NCI-H524 treated with DMSO at 0.1 percent for 48 hours (cell line): ENCODE data around the gene ARMC7.

Experiments used
- DNase-seq: peaks from one replicate; lab custom pipeline; 2025; lab: John Stamatoyannopoulos, UW

The ARMC7 gene

DNA sequence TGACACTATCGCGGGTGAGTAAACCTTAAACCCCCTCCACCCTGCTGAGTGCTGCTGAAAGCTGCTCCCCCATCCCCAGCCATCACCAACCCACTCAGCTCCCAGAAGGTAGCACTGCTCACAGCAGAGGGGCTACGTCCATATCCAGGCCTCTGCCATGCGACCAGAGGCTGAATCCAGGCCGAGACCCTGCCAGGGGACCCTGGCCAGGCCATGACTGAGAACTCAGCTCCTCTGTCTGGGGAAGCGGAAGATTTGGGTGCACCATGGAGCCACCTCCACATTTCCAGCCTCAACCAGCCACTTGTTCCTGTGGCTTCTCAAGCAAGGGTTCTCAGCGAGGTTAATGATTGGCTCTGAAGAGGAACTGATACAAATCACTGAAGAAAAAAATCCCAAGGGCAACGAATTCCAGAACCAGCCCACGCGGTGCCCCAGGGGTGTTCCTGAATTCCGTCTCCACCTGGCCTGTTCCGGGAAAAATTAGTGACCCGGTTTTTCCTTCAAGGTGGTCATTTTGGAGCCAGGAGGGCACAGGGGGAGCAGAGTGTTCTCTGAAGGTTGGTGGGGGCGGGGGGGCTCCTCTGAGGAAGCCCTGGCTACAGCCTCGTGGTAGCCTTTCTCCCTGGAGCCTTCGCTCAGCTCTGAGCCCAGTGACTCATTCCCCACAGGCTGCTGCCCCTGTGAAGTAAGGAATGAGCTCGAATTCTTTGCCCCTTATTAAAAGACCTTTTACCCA is 31.3 kb upstream of the ARMC7 start:
- DNase-seq, result no peak

DNA sequence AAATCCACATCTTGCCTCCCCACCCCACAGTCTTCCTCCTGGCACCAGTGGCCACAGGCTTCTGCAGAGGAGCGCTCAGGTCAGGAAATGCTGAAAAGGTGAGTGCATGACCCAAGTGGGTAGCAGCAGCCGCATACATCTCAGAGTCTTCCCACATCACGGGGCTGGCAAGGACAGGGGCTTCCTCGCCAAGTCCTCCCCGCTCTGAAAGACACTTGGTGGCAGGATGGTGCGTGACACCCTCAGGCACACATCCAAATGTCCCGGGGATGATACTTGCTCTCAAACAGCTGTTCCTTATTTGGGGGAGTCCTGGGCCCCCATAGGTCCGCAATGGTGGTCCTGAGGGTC is 30.8 kb upstream of the ARMC7 start:
- DNase-seq, result no peak

- no peak for DNase-seq
Measured at GRCh38 chr17:75081611-75082540, 27.9 kb upstream of the ARMC7 start.

DNA sequence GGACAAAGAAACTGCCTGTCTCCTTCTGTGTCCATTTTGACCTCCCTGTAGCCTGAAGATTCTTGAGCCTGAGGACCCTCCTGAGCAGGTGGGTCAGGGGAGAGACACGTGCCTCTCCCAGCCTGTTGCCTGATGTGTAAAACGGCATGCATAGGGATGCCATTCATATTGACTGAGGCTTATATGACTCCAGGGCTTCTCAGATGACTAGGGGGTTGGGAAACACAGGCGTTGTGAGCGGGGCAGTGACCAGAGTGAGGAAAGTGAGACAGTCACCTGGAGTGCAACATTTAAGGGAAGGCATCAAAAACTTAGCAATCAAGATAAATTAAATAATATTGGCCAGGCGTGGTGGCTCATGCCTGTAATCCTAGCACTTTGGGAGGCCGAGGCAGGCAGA is 27.1 kb upstream of the ARMC7 start:
- no peak for DNase-seq

DNA sequence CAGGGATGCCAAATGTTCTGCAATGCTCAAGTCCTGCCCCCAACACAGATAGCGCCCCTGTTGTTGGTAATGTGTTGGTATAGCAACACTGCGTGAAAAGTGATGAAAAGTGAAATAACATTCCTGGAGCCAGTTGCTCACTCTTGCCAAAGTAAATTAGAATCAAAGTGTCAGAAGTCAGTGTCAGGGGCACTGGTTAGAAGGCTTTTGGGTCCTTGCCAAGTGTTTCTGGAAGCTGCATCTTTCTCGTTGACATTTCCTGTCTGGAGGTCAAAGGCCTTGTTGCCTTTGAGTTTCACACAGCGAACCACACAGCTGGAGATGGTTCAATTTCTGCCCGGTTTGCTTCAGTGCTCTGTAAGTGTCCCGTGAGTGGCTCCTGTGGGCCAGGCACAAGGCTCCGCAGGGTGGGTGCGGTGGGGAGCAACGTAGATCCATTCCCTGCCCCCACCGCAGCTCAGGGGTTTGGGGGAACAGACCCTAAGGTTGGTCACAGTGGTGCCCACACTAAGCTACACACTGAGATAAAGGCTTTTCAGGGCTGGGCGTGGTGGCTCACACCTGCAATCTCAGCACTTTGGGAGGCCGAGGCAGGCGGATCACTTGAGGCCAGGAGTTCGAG is 25.6 kb upstream of the ARMC7 start:
- DNase-seq, result no peak

DNA sequence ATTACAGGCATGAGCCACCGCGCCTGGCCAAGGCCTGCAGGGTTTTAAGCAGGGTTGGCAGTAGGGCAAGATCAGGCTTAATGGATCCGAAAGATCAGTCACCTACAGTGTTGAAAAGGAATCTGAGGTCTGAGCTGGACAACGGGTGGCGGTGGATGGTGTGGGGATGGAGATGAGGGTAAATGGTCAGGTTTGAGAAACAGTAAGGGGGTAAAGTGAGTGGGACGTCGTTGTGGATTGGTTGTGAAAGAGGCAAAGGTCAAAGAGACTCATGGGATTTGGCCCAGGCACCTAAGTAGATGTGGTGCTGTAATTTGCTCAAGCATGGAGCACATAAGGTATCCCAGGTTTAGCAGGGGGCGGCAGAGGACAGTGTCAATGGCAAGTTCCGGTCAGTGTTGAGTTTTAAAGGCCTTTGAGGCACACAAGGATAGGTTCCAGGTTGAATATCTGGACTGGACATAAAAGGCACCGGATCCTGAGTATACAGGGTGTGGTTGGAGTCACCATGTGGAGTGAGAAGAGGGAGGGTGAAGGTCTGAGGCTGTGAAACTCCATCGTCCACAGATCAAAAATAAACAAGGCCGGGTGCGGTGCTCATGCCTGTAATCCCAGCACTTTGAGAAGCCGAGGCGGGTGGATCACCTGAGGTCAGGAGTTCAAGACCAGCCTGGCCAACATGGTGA is 23.1 kb upstream of the ARMC7 start:
- DNase-seq, result no peak

DNA sequence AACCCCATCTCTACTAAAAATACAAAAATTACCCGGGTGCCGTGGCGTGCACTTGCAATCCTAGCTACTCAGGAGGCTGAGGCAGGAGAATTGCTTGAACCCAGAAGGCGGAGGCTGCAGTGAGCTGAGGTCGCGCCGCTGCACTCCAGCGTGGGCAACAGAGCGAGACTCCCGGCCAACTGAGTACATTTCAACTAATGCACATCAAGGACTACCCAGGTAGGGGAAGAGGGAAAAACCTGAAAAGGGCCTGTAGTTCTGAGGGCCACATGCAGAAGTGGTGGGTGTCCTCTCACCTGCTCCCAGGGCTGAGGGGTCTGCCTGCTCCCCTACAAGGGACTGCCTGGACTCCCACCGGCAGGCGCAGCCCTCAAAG is 22.6 kb upstream of the ARMC7 start:
- DNase-seq, result no peak

- no peak for DNase-seq
Measured at GRCh38 chr17:75087558-75088453, 22.0 kb upstream of the ARMC7 start, which contains the start of gene SLC16A5. TSS of gene SLC16A5 (plus strand) at chr17:75087954. CDS start at chr17:75093637, 5,683 bp downstream.

DNA sequence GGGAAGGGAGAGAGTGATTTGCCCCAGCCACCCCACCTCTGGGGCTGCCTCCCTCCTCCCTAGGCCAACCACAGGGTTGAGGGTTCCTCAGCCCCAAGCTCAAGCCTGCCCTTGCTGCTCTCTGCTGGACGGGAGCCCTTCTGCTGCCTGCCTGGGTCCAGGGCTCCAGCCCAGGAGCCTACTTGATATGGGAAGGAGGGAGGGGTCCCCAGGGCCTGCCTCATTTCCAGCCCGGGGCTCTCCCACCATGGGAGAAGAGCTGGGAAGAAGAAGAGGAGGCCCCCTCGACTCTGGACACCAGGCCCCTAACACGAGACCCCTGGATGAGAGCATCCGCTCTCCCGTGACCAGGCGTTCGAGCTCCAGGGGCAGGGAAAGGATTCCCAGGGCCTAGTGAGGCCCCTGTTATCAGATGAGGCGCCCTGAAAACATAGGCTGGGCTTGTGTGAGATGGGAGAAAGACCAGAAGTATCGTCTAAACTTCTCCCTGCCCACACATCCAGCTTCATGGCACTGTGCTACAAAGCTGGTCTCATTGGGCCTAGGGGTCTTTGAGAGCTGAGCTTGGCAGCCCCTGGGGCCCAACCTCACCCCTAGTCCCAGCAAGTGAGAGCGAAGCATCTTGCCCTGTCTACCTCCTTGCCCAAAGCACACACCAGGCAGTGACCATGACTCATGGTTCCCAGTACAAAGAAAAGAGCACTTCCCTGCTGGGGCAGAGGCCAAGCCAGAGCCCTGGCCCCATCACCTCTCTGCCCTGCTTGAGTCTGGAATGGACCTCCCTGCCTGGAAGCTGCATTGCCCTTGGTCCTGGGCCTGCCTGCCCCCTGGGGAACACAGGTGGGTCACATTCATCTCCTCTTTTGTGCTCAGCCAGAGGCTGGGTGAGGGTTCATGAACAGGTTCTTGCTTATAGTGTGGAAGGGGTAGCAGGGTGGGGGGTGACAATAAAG is 21.0 kb upstream of the ARMC7 start:
- no peak for DNase-seq

DNA sequence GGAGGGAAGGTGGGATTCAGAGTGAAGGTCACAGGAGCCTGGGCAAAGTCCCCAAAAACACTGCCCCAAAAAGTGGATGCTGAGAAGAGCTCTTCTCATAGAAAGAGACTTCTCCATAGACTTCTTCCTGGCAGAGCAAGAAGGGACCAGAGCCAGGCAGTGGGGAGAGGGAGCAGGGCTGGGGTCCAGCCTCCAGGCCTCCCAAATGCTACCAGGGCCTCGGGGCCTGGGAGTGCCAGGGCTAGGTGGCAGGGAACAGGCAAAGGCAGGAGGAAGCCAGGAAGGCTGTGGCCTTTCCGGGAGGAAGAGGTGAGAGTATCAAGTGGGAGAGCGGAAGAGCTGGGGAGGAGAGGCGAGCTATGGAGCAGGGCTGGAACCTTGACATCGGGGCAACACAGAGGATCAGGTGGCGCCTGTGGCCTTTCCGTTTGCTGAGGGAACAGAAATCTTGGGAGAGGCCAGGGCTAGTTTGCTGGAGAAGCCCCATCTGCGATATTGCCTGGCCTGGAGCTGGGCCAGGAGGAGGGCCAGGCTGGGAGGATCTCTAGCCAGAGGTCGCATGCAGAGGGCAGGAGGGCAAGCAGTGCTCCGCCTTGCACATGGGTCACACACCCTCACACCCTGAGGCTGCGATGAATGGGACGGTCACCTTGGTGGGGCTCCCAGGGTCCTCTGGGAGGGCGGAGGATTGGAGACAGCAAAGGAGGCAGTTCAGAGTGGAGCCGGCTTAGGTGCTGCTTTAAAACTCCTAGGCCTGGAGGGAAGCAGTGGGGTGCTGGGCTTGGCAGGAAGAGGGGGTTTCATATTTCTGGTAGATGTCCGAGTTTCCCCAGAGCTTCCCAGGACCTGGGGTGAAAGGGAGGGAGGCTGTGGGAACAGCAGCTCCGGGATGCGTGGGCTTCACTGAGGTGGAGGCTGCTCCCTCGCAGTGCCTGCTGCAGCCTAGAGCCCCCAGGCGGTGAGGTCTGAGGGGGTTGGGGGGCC is 18.6 kb upstream of the ARMC7 start:
- DNase-seq, result no peak

GRCh38 chr17:75091855-75092327 is 17.9 kb upstream of the ARMC7 start:
- no peak for DNase-seq

- DNase-seq, result no peak
Measured at GRCh38 chr17:75093548-75094158, 16.1 kb upstream of the ARMC7 start.

DNA sequence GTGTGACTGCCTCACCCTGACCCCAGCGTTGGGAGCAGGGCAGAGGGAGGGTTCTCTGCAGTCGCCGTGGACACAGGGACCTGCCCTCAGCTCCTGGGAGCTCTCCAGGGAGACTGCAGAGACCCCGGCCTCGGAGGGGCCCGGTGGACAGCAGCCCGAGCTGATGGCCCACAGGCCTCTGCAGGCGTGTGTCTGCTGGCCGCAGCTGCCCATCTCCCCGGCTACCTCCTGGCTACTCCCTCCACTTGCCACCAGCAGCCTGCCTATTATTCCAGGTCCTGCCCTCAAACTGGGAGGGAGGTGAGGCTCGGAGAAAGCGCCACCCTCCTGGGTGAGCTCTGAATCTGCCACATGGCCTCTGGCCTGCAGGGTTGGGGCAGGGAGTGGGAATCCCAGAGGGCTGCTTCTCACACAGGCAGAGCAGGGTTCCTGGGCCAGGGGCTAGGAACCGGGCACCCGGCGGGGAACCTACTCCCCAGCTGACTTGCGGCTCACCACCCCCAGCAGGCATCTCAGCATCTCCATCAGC is 14.8 kb upstream of the ARMC7 start:
- DNase-seq, result no peak

GRCh38 chr17:75096082-75096625 is 13.6 kb upstream of the ARMC7 start:
- no peak for DNase-seq

GRCh38 chr17:75097865-75098264 is 11.9 kb upstream of the ARMC7 start:
- DNase-seq, result no peak

DNA sequence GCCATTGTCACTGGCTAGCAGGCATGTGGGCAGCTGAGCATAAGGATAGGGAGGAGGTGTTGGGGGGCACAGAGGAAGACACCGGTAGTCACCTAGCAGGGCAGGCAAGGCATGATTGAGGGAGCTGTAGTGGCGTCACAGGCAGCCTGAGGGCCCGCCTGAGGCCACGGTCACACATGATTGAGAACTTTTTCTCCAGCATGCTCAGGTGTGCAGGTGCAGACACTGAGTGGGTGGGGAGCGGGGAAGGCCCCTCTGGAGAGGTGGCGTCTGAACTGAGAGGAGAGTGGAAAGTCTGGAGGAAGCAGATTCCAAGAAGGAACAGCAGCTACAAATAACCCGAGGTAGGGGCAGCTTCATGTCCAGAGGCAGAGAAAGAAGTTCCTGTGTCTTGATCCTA is 10.9 kb upstream of the ARMC7 start:
- DNase-seq, result no peak

DNA sequence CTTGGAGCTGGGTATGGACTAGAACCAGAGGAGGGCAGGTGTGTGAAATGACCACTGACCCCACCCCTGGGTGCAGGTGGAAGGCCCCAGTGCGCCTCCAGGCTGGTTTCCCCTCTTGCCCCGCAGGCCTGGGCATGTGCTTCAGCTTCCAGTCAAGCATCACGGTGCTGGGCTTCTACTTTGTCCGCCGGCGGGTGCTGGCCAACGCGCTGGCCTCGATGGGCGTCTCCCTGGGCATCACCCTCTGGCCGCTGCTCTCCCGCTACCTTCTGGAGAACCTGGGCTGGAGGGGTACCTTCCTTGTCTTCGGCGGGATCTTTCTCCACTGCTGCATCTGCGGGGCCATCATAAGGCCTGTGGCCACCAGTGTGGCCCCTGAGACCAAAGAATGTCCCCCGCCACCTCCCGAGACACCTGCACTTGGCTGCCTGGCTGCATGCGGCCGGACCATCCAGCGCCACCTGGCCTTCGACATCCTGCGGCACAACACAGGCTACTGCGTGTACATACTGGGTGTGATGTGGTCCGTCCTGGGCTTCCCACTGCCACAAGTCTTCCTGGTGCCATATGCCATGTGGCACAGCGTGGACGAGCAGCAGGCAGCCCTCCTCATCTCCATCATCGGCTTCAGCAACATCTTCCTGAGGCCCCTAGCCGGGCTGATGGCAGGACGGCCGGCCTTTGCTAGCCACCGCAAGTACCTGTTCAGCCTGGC is 9.7 kb upstream of the ARMC7 start:
- DNase-seq, result no peak
